Activated naive CD8-positive, alpha-beta T cell treated with anti-CD3 and anti-CD28 coated beads, Interleukin-2, amount 50 U/mL, for 16 hours (primary cell): Measurements from ENCODE around the gene MAPK11.

ENCODE experiments used
- DNase-seq: peaks from one replicate; pipeline ENCODE4 v3.0.0-alpha.2; 2020; ENCODE audit warnings: low read depth, low spot score

MAPK11 gene

DNA sequence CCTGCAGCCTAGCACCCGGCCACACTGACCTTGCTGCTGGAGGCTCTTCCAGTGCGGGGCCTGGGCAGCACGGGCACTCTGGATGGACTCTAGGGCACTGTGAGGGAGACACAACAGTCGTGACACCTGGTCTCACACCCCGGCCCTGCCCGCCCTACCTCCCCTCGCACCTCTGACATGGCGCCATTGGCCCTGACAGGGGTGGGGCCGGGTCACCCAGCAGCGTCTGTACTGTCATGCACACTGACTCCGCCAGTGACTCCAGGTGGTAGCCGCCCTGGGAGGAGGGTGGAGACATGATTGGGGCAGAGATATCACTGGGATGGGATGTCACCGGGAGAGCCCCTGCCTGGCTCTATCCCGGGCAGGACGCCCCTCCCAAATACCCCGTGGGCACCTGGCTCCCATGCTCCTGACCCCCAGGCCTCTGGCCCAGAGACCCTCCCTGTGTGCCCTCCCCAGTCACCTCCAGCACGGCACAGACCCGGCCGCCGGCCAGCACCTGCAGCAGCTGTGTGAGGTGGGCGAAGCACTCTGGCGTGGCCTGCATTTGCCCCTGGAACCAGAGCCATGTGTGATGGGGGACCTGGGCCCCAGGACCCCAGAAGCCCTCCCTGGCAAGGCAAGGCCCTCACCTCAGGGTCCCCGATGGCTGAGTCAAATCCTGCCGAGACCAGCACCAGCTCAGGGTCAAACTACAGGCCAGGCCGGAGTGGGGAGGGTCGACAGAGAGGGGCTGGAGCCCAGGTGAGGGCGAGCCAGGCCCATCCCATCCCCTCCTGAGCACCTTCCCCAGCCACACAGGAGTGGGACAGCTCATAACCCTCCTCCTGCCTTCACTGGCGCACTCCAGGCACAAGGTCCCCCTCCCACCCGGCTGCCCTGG is 21.7 kb downstream of the MAPK11 start:
- no peak for DNase-seq

DNA sequence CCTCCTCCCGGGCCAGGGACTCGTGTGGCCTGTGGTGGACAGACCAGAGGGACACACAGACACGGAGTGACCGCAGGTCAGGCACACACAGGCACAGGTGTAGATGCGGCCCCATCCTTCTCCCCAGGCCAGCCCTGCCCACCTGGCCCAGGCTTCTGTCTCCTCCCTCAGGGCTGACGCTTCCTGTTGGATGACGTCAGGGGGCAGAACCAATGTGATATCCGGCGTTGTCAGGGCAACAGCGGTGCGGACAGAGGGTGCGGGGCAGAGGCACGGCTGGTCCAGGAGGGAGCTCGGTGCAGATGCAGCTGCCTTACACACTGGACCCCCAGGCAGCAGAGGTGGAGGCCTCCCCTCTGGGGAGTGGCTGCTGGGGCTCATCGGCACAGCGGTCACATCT is 22.4 kb downstream of the MAPK11 start:
- no peak for DNase-seq

DNA sequence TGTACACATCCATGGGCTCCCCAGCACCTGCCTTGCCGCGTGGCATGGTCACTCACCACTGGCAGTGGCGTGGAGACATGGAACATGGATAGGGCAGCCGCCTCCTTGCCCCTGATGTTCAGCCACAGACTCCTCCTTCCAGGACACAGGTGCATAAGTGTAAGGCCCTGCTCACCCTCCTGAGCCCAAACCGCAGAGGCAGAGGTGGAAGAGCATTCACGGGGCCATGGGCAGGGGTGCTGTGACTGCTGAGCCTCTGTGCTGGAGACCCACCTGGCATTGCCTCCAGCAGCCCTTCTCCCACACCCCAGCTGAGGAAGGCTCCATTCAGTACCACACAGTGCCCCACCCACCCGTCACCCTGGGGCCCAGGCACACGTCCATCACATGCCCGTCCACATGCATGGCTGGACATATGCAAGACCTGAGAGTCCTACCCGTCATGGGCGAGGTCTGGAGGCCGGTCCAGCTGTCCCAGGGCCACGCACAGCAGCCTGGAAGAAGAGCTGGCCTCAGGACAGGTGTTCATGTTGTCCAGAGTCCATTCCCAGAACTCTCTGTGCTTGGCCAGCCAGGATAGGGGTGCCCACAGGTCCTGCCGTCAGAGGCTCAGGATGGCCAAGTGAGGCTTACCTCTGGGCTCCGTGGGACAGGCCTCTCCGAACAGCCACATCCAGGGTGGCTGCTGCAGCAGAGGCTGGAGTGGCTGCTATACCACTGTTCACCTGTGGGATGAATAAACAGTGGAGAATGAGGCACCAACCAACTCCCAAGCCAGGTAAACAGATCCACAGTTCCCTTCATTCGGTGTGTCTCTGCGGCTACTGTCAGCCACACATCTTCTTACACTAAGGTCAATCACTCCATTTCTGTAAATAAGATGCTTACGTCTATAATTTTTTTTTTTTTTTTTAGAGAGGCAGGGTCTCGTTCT is 23.7 kb downstream of the MAPK11 start:
- DNase-seq, result no peak

GRCh38 chr22:50245214-50246072 is 24.7 kb downstream of the MAPK11 start:
- DNase-seq, result peak; percentile 33

GRCh38 chr22:50244420-50245213 is 25.6 kb downstream of the MAPK11 start, which contains the start of gene TUBGCP6:
Gene TUBGCP6, minus strand, starts transcription at chr22:50245023. Its CDS starts 564 bp downstream, at chr22:50244459.
- DNase-seq, result peak; percentile 81

- no peak for DNase-seq
These were observed 26.3 kb downstream of the MAPK11 start for GRCh38 chr22:50243685-50244419.

- DNase-seq, result no peak
These were observed 27.7 kb downstream of the MAPK11 start for GRCh38 chr22:50242406-50242949.

- DNase-seq, result no peak
These were observed 31.4 kb downstream of the MAPK11 start for GRCh38 chr22:50238755-50239154.

- DNase-seq, result no peak
These were observed 33.3 kb downstream of the MAPK11 start for GRCh38 chr22:50236731-50237409.

- no peak for DNase-seq
These were observed 37.0 kb downstream of the MAPK11 start for GRCh38 chr22:50233223-50233622.

DNA sequence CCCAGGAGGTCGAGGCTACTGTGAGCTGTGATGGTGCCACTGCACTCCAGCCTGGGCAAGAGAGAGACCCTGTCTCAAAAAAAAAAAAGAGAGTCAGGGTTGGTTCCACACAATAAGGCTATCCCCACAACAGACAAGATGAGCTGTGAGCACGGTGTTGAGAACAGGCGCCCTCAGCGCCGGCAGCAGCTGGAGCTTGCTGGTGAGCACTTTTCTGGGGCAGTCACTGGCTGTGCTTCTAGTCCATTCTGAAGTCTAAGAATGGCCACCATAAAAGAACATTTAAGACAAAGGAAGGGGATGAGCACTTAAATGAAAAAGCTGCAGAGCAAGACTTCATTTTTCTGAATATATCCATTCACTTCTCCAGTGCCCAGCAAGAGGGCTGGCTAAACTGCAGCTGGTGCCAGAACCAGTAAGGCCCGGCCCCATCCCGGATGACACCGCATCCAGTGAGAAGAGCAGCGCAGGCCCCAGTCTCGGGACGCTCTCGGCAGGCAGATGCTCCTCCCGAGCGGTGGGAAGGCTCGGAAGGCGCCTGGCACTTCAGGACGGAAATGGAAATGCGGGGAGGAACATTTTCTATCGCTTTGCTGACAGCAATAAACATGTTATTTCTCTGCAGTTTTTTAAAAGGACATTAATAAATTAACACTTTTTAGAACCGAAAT is 37.6 kb downstream of the MAPK11 start:
- no peak for DNase-seq

DNA sequence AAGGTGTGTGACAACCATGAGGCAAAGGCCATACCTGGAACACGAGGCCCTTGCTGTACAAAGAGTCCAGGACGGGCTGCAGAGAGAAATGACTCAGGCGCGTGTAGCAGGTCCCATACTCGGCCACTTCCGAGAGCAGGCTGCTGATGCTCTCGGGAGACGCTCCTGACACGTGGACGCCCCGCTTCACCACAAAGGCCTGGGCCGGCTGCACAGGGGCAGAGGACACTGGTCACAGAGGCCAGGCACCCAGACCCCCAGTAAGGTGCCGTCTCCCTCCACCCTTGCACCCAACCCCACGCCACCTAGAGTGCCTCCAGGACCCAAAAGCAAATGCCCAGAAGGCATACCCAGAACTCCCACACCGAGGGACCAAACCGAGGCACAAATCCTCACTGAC is 40.8 kb downstream of the MAPK11 start:
- DNase-seq, result no peak

DNA sequence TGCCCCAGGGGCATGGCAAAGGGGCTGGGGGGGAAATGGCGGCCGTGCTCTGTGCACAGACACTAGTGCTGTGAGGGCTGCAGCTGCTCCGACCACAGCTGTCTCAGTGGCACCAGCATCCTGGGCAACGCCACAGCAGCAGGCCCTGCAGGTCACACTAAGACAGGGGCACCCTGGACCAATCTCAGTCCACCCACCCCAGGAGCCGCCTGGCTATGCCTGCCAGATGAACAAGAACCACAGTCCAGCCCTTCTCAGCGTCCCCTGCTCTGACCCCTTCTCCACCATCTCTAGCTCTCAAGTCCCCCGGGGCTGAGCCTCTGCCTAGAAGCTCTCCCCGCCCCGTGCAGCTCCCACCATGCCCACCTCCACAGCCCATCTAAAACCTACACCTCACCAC is 41.8 kb downstream of the MAPK11 start:
- no peak for DNase-seq

- no peak for DNase-seq
These were observed 42.5 kb downstream of the MAPK11 start for GRCh38 chr22:50227579-50228215.

GRCh38 chr22:50226875-50227165 is 43.4 kb downstream of the MAPK11 start:
- DNase-seq, result no peak

DNA sequence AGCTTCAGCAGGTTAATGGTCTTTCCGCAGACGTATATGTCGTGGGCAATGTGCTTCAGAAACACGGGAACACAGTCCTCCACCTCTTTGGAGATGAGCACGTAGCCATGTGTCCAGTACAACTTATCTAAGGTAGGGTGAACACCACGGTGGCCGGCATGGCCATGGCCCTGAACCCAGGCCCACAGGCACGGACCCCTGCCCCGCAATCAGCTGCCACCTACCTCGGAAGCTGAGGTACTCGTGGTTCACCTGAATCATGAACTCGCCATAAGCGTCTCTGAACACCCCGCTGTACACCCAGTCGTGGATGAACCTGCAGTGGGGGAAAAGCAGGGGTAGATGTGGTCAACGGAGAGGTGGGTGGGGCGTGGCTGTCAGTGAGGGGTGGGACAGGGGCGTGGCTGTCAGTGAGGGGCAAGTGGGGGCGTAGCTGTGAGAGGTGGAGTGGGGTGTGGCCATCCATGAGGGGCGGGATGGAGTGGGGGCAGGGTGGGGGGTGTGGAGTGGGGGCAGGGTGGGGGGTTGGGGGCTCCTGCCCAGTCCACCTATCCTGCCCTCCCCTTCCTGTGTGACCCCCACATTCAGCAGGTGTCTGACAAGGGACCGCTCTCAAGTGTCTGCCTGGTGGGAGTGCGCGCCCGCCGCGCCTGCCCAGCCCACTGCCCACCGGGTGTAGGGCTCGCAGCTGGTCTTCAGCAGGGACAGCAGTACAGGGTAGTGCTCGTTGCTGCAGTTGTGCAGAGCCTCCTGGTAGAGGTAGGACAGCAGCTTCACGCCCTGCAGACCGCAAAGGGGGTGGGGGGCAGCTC is 43.9 kb downstream of the MAPK11 start:
- DNase-seq, result no peak

- no peak for DNase-seq
These were observed 44.8 kb downstream of the MAPK11 start for GRCh38 chr22:50225200-50225969.
